Activated CD4-positive, alpha-beta T cell treated with anti-CD3 and anti-CD28 coated beads for 48 hours (primary cell): ENCODE data around the gene NTM.

Source experiments
- DNase-seq: peaks from one replicate; pipeline ENCODE4 v3.0.0-alpha.2; 2020

The NTM gene

DNA sequence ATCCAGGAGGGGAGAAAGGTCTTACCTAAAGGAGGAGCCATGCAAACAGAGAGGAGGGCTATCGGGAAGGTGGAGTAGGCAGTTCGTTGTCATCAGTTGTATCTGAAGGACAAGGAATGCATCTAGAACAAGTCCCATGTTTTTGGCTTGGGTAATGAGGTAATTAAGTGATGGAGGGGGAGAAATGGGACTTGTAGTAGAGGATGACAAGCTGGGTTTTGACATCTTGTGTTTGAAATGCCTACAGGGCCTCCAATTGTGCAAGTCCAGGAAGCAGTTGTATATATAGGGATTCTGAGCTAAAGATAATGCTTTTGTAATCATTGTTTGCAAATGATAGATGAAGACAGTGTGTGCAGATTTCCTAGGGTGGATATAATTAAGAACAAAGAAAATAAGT is 622.8 kb downstream of the NTM start:
- no peak for DNase-seq

- DNase-seq, result no peak
Observed at GRCh38 chr11:131998020-131998419, 627.6 kb downstream of the NTM start.

GRCh38 chr11:131999084-131999483 is 628.7 kb downstream of the NTM start:
- DNase-seq, result no peak

DNA sequence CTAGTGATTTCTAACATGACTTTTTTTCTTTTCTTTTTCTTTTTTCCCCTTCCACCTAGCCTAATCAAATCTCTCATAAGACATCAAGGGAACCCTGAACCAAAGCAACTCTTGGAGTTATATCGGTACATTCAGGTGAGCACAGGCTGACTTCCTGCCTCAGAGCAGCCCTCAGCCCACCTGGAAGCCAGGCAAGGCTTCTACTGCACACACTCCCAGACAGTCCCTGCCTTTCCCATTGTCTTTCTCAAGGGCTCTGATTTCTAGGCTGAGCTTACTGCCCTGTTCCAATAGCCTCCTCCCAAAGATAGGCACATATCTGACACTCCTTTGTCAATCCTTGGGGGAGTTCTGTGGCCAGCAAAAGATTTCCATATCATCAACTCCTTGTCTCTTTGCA is 629.5 kb downstream of the NTM start:
- DNase-seq, result no peak

GRCh38 chr11:132005887-132006286 is 635.5 kb downstream of the NTM start:
- DNase-seq, result no peak

DNA sequence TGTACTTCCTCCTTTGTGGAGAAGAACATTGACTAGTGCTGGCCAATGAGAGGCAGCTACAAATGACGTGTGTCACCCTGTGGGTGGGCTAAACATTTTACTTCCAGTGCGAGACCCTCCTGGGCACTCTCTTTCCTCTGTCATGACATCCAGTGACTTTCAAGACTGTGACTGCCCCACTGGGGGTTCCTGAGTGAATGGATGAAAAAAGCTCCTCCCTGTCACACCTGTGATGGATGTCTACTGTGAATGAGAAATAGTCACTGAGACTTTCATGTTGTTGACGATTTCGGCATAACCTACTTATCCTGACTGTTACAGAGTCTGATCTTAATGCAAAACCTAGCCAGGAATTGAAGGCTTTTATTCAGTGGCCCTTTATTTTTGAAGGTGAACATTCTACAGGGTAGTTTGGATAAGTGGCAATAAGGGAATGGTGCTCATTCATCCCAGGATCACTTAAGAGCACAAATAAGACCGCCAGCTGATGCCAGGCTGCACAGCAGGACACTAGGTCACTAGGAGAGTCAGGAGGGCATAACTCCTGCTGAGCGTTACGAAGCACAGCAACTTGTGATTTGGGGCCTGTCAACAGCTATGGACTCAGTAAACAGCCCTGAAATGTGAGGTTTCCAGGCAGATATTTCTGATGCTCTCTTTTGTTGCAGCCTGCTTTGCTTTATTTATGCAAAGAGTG is 636.6 kb downstream of the NTM start:
- DNase-seq, result no peak

DNA sequence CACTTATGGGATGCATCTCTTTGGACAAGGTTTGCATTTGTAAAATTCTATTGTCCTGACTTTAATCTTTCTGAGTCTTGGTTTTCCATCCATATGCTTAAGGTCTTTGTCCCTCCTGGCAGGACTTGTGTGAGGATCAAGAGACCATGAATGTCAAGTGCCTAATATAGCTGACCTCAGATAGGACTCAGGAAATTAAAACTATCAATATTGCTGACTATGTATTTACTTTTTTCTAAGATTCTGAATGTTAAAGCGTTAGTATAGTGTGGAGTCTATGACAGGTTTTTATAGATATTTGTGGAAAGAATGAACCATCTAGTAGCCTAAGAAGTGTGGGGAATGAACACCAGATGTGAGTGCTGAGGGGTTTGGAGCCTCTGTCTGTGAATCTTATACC is 637.8 kb downstream of the NTM start:
- no peak for DNase-seq

- DNase-seq, result no peak
Observed at GRCh38 chr11:132008872-132009271, 638.5 kb downstream of the NTM start.

GRCh38 chr11:132020001-132020400 is 649.6 kb downstream of the NTM start:
- no peak for DNase-seq

DNA sequence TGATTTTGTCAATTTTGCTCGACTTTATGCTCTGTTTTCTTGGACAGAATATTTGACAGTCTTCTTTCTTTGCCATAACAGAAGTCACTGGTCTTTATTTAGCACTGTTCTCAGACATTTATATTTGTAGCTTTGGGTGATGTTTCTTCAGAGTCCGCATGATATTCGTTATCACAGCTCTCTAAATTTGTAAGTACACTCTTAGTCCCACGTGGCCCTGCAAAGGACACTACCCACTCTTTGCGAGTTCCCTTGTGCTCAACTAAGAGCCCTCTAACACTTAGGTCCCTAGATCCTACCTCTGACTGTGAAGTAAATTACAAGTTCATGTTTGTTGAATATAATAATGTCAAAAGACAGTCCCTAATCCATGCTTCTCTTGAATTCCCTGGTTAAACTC is 651.9 kb downstream of the NTM start:
- no peak for DNase-seq

- DNase-seq, result no peak
Observed at GRCh38 chr11:132022733-132023478, 652.5 kb downstream of the NTM start.

DNA sequence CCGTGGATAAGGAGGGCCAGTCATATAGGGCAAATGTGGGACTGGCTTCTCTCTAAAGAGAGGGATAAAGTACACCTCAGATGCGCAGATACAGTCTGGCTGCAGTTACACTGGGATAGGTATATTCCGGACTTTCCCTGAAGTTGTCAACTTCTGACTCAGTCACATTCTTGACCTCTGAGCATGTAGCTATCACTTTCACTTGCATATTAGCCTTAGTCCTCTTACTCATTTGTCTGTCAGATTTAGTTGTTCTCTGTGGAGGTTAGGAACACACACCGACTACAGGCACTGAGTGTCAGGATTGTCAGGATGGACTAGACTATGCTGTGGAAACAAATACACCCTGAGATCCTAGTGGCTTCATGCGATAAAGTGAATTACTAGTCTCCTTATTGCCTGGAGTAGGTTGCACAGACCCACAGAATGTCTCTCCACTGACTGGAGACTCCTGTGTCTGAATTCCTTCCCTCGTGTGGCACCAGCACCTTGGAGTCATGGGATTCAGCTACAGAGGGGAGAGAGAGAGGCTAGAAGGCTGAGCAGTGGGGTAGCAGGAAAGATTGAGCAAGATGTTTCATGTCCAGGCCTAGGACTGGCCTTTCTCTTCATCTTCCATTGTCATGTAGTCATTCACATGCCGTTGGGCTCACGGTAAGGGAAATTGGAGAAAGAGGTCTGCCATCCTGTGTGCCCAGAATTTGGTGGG is 654.3 kb downstream of the NTM start:
- no peak for DNase-seq

GRCh38 chr11:132026746-132027145 is 656.3 kb downstream of the NTM start:
- no peak for DNase-seq

DNA sequence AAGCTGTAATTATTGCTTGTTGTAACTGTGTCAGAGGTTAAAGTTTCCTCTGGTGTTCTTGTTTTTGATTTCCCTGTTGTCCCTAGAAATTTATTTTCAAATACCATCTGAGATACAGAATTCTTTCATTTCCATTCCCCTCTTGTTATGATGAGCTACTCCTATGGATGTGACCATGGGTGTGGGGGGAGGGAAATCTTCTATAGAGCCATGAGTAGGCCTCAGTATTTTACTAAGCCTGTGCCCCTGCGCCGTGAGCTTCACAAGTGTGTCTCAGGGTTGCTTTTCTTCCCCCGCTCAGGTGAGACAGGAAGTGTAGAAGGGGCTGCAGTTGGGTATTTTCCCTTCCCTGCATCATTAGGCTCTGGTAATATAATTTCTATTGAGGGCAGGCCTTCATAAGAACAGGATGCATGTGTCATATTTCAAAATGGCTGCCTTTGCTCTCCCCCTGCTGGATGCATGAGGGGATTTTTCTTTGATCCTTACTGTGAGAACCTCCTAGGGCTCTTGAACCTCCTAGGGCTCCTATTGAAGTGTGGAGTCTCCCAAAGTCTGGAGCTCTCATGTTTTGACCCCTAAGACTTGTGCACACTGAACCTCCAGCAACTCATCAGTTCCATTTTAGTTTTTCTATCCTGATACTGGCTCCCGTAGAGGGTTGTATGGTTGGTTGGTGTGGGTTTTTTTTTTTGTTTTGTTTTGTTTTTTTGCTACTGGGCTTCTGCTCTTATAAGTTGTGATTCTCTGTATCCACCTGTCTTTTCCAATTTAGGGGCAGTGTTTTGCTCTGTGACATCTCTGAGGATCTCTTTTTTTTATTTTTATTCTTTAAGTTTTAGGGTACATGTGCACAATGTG is 658.2 kb downstream of the NTM start:
- DNase-seq, result peak; percentile 24

DNA sequence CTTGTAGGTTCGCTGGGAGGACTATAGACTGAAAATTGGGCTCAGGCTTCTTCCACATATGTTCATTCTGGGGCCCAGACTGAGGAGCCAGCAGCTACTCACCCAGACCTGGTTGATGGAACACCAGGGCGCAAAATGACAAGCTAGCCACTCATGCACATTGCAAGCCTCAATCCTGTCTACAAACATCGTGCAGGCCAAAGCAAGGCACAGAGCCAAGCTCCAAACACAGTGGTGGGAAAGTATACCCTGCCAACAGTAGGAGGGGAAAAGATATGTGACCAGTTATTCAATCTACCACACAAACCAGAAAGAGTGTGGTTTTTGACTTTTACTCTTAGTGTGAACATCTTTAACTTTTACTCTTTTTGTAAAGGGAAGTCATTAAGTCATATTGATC is 660.5 kb downstream of the NTM start:
- DNase-seq, result no peak

DNA sequence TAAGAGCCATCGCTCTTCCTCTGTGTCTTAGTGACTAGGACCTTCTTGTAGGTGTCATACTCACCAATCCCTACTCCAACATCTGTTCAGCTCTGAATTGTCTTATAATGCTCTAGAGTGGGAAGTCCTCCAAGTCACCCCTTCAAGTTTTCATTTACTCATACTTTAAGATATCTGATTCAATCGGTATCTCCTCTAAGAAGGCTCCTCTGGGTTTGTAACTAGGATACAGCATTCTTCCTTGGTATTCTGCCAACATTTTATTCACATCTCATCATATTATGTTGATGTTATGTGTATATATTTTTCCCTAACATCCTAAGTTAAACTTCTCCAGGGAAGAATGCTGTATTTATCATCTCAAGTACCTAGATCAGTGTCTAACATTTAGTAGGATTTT is 662.1 kb downstream of the NTM start:
- no peak for DNase-seq

DNA sequence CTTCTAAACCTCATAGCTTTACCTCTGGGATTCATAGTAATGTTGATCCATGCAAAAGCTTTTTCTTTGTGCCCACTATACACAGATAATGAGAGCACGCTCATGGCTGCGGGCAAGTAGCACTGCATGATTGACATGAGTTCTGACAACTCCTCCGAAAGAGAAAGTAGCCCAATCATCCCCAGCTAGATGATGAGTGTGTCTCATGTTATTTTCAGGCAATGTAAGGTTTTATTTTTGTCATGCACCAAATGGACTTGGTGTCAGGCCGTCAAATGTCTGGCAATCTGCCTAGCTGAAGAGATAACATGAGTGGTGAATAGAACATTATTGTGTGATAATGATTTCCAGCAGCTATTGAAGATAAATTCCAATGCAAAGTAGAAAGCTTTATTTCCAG is 662.6 kb downstream of the NTM start:
- DNase-seq, result no peak

DNA sequence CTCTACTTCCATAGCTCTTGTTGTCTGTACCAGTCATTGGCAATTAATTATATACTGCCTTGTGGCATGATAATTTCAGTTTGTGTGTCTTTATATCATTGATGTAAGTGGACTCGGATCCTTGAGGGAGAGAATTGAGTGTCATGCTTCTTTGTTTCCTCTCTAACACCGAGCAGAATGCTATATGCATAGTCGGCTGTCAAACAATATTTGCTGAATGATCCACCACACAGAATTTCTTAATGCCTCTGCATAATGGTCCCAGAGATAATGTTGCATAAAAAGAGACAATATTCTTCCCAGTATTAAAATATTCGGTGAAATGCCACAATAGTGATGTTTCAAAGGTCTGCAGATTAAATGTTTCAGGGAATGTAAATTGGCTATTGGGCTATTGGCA is 664.8 kb downstream of the NTM start:
- no peak for DNase-seq

DNA sequence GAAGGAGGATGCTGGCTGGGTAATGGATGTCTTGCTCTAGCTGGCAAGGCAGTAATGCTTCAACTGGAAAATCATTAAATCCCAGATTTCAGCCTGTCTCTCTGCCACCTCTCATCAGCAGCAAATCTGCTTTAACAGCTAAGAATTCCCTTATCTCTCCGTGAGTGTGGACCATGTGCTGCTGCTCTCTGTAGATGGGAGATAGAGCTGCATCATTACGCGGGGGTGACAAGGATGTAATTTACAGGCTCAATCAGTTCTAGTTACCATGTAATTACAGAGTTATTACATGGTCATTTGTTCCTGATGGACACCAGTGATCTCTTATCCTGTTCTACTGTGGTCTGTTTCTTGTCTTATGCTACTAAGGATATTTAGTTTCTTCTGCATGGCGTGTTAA is 665.4 kb downstream of the NTM start:
- DNase-seq, result no peak

GRCh38 chr11:132036220-132036619 is 665.8 kb downstream of the NTM start:
- no peak for DNase-seq

- no peak for DNase-seq
Observed at GRCh38 chr11:132036746-132037466, 666.5 kb downstream of the NTM start.

DNA sequence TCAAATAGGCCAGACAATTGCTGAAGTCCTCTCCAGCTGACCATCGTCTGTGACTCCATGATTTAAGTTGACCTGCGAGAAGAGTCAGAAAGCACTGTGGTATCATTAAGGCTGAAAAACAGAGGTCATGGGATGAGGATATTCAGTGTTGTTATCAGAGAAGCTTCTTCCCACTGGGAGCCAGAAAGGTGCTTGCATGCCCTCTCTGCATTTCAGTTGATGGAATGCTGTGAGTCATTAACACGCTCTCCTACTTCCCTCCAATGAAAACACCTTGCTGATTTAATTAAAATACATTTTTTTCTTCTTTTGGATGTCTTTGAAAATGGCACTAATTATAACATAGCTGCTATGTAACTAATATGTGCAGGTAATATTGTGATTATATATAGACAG is 667.0 kb downstream of the NTM start:
- no peak for DNase-seq
